ENCODE measurements around the gene NLRP14. TPM values are rescaled to one million over a fixed set of nuclear protein-coding genes. Genes with fewer than 3 reads are reported as not detected.

NLRP14 gene, protein sequence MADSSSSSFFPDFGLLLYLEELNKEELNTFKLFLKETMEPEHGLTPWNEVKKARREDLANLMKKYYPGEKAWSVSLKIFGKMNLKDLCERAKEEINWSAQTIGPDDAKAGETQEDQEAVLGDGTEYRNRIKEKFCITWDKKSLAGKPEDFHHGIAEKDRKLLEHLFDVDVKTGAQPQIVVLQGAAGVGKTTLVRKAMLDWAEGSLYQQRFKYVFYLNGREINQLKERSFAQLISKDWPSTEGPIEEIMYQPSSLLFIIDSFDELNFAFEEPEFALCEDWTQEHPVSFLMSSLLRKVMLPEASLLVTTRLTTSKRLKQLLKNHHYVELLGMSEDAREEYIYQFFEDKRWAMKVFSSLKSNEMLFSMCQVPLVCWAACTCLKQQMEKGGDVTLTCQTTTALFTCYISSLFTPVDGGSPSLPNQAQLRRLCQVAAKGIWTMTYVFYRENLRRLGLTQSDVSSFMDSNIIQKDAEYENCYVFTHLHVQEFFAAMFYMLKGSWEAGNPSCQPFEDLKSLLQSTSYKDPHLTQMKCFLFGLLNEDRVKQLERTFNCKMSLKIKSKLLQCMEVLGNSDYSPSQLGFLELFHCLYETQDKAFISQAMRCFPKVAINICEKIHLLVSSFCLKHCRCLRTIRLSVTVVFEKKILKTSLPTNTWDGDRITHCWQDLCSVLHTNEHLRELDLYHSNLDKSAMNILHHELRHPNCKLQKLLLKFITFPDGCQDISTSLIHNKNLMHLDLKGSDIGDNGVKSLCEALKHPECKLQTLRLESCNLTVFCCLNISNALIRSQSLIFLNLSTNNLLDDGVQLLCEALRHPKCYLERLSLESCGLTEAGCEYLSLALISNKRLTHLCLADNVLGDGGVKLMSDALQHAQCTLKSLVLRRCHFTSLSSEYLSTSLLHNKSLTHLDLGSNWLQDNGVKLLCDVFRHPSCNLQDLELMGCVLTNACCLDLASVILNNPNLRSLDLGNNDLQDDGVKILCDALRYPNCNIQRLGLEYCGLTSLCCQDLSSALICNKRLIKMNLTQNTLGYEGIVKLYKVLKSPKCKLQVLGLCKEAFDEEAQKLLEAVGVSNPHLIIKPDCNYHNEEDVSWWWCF
- total RNA-seq: under 1 TPM in 2 of 4 donors, not detected in 2; 0.41 to 0.48 TPM

DNA sequence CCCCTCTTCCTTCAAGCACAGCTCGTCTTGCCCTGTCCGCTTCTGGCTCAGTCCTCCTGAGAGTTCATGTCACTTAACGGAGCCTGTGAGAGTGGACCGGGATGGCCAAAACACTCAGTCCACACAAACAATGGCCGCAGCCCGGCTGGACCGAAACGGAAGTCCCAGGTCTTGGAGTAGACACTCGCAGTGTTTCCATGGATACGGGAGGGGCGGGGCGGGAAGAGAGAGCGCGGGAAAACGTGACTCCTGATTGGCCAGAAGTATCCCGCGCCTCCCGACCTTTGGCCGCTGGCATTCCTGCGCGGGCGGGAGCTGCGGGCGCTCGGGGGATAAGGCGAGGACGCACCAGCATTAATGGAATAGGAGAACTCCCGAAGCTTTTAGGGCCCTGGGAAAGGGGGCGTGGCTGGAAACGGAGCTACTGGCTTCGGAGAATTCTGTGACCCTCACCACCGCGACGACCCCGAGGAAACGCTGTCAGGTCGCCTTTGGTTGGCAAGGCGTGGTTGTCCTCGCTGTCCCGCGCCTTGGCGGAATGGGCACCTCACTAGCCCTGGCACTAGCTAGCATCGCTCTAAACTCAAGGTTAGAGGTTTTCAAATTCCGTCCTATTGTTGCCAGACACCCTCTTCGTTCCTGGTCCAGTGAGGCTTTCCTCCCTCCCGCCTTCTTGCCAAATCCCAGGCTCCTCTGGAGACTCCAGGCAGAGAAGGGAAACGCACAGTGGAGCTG, at the start of gene NLRP14, which contains the start of gene ZNF214:
TSS of gene NLRP14 (plus strand) at position 297 of the 735 bp plus-strand sequence. CDS start 18,108 bp downstream, outside the sequence.
TSS of gene ZNF214 (minus strand) at position 164 of the 735 bp plus-strand sequence. CDS start 17,511 bp downstream, outside the sequence.
- intact Hi-C loops (cut with DNase I; ENCODE audit: low total_unique reads): no loop called here
- peak; percentile 94 for DNase-seq
- H3K4me3 ChIP-seq: peak within 1 kb of the TSS; percentile 55 to 81 (median 71)
- no peak for TF ChIP-seq EP300 (IDR thresholded peaks at IDR 0.05; ENCODE audit: low read depth)
- peak in 2 of 3 donors; percentile 20 to 41 for TF ChIP-seq POLR2AphosphoS5 (IDR thresholded peaks at IDR 0.05)
- no peak for TF ChIP-seq POLR2A (IDR thresholded peaks at IDR 0.05)
- H3K27ac ChIP-seq: peak within 1 kb of the TSS; percentile 74 to 88 (median 80)
- H3K9me3 ChIP-seq: no peaks in the 10 kb centered on the region
- no peaks in the 10 kb centered on the region for H3K36me3 ChIP-seq
- 8% methylated on average over 43 of the region's 47 CpGs; no CpG with 5 or more reads in 1 of the 2 donors for WGBS, 2 donors (ENCODE audit: low coverage in 1 of 2)
- in situ Hi-C loops (cut with MboI; ENCODE audit: low pct_ligation_motif_present in 1 of 4, low pct_unique_long_range_greater_than_20kb in 1 of 4, low sequenced_read_pairs in 3 of 4): no loop called here
- H3K4me1 ChIP-seq: peaks cover 5 to 15% (median 9%) of the 10 kb centered on the region in 4 donors
- no peaks in the 10 kb centered on the region for H3K27me3 ChIP-seq

DNA sequence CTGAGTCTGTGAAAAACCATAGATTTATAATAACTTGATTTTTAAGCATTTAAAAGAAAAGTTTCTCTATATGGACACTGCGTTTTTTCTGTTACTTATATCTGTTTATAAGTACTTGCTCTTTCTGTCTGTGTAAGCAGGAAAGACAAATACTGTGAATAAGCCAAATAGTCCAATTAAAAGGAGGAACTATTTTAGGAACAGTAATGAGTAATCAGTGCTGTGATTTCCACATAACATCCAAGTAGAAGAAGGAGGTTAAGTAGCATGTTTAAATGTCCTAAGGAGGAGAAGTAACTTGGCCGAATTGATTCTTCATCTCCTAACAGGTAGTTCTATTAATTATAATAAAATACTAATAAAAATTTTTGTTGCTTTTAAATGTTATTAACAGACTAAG, 40.9 kb upstream of the NLRP14 start:
- in situ Hi-C loops (cut with MboI; ENCODE audit: low pct_ligation_motif_present in 1 of 4, low pct_unique_long_range_greater_than_20kb in 1 of 4, low sequenced_read_pairs in 3 of 4): no loop called here
- TF ChIP-seq, protein P1, sequence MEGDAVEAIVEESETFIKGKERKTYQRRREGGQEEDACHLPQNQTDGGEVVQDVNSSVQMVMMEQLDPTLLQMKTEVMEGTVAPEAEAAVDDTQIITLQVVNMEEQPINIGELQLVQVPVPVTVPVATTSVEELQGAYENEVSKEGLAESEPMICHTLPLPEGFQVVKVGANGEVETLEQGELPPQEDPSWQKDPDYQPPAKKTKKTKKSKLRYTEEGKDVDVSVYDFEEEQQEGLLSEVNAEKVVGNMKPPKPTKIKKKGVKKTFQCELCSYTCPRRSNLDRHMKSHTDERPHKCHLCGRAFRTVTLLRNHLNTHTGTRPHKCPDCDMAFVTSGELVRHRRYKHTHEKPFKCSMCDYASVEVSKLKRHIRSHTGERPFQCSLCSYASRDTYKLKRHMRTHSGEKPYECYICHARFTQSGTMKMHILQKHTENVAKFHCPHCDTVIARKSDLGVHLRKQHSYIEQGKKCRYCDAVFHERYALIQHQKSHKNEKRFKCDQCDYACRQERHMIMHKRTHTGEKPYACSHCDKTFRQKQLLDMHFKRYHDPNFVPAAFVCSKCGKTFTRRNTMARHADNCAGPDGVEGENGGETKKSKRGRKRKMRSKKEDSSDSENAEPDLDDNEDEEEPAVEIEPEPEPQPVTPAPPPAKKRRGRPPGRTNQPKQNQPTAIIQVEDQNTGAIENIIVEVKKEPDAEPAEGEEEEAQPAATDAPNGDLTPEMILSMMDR (IDR thresholded peaks at IDR 0.05): no peak
- TF ChIP-seq EP300 (IDR thresholded peaks at IDR 0.05; ENCODE audit: low read depth): no peak
- TF ChIP-seq POLR2AphosphoS5 (IDR thresholded peaks at IDR 0.05): no peak
- TF ChIP-seq POLR2A (IDR thresholded peaks at IDR 0.05): no peak
- WGBS, 2 donors (ENCODE audit: low coverage in 1 of 2): 77 to 80% methylated on average over 2 of the region's 2 CpGs

GRCh38 chr11:6986487-6986886, 33.8 kb upstream of the NLRP14 start:
- 71 to 76% methylated on average over 1 of the region's 1 CpG for WGBS, 2 donors (ENCODE audit: low coverage in 1 of 2)
- Histone ChIP-seq H3K36me3 (no peaks in the 10 kb centered on the region), H3K27ac (no peak overlapping the region), H3K4me1 (no peaks in the 10 kb centered on the region), H3K4me3 (no peak overlapping the region), H3K9me3 (no peaks in the 10 kb centered on the region), H3K27me3 (no peaks in the 10 kb centered on the region)
- DNase-seq: no peak
- intact Hi-C loops (cut with DNase I; ENCODE audit: low total_unique reads): no loop called here
- TF ChIP-seq POLR2A (IDR thresholded peaks at IDR 0.05) (no peak), EP300 (IDR thresholded peaks at IDR 0.05; ENCODE audit: low read depth) (no peak), POLR2AphosphoS5 (IDR thresholded peaks at IDR 0.05) (no peak)
- TF ChIP-seq, protein P1 (IDR thresholded peaks at IDR 0.05): no peak
- in situ Hi-C loops (cut with MboI; ENCODE audit: low pct_ligation_motif_present in 1 of 4, low pct_unique_long_range_greater_than_20kb in 1 of 4, low sequenced_read_pairs in 3 of 4): no loop called here

More for the DNA sequence above, 40.9 kb upstream of the NLRP14 start:
- H3K9me3 ChIP-seq: no peaks in the 10 kb centered on the region
- H3K4me1 ChIP-seq: no peaks in the 10 kb centered on the region
- H3K27ac ChIP-seq: no peak overlapping the region
- intact Hi-C loops (cut with DNase I; ENCODE audit: low total_unique reads): no loop called here
- DNase-seq: no peak
- H3K27me3 ChIP-seq: no peaks in the 10 kb centered on the region
- no peak overlapping the region for H3K4me3 ChIP-seq
- no peaks in the 10 kb centered on the region for H3K36me3 ChIP-seq

GRCh38 chr11:6988506-6988905, 31.8 kb upstream of the NLRP14 start:
- Histone ChIP-seq H3K4me3 (no peak overlapping the region), H3K4me1 (no peaks in the 10 kb centered on the region), H3K27ac (no peak overlapping the region), H3K9me3 (no peaks in the 10 kb centered on the region), H3K27me3 (no peaks in the 10 kb centered on the region), H3K36me3 (no peaks in the 10 kb centered on the region)
- TF ChIP-seq EP300 (IDR thresholded peaks at IDR 0.05; ENCODE audit: low read depth) (no peak), POLR2AphosphoS5 (IDR thresholded peaks at IDR 0.05) (no peak)
- DNase-seq: no peak
- in situ Hi-C loops (cut with MboI; ENCODE audit: low pct_ligation_motif_present in 1 of 4, low pct_unique_long_range_greater_than_20kb in 1 of 4, low sequenced_read_pairs in 3 of 4): no loop called here
- intact Hi-C loops (cut with DNase I; ENCODE audit: low total_unique reads): no loop called here

Data from transverse colon (tissue), 4 donors.